Endothelial cell of umbilical vein (primary cell): ENCODE data around the gene DRD4. TPM values are rescaled to one million over a fixed set of nuclear protein-coding genes. Genes with fewer than 3 reads are reported as not detected.

Experiments used
- BruUV-seq: library from RNA; stranded (reverse); fragments of 400-500 nt; replicated peaks from 2 replicates; lab custom pipeline; 2021; lab: Mats Ljungman, UMichigan
- CTCF ChIA-PET: fragments of 300-600, 350-600 bp; sonication (Branson Sonifier 250); formaldehyde crosslinking; loops from one replicate; lab custom pipeline; 2021; ENCODE audit warnings: antibody characterized with exemption, inconsistent platforms; lab: Charles Lee
- POLR2A ChIA-PET: fragments of 300-600, 350-600 bp; sonication (Branson Sonifier 250); formaldehyde crosslinking; loops from one replicate; lab custom pipeline; 2021; ENCODE audit warnings: antibody characterized with exemption, inconsistent platforms; lab: Charles Lee
- DNase-seq: peaks from one replicate; pipeline ENCODE4 v3.0.0-alpha.2; 2011; ENCODE audit warnings: low read depth, low spot score
- FAIRE-seq: peaks from 2 replicates; lab custom pipeline; 2011; peaks lifted over from hg19 to GRCh38; lab: Jason Lieb, UNC
- H2AFZ ChIP-seq: 2 replicates; pipeline ENCODE4 v1.6.0; 2012; ENCODE audit warnings: low read depth, low read length, control low read depth, inconsistent platforms
- H3K27ac ChIP-seq: 2 replicates; pipeline ENCODE4 v1.5.1; 2011; ENCODE audit warnings: low read depth, mild to moderate bottlenecking, control low read depth, low read length, moderate library complexity; ENCODE audit not compliant: insufficient read depth
- H3K27me3 ChIP-seq, 2 experiments: 2 replicates each; pipeline versions ENCODE4 v1.6.0 to v1.6.1; 2011; ENCODE audit warnings: low read length in 2 of 2, mixed read lengths in 1 of 2; ENCODE audit not compliant: control insufficient read depth in 2 of 2, insufficient read depth in 2 of 2
- H3K36me3 ChIP-seq, 2 experiments: 2 replicates in 1 of 2; 3 replicates in 1 of 2; pipeline ENCODE4 v1.5.1; 2011; ENCODE audit warnings: low read length in 2 of 2, mild to moderate bottlenecking in 1 of 2, moderate library complexity in 1 of 2; ENCODE audit not compliant: control insufficient read depth in 2 of 2, insufficient read depth in 2 of 2; ENCODE audit errors: extremely low read depth in 1 of 2
- H3K4me1 ChIP-seq: 3 replicates; pipeline ENCODE4 v1.5.1; 2011; ENCODE audit warnings: mild to moderate bottlenecking, low read length; ENCODE audit not compliant: control insufficient read depth, insufficient read depth; ENCODE audit errors: extremely low read depth
- H3K4me2 ChIP-seq: 2 replicates; pipeline ENCODE4 v1.6.1; 2011; ENCODE audit warnings: low read length, control low read depth, mixed read lengths; ENCODE audit not compliant: insufficient read depth
- H3K4me3 ChIP-seq, 3 experiments: fragments of 200-600 bp in 1 of 3; sonication (generic), shearing (Covaris generic) in 1 of 3; replicated peaks in 1 of 3; 2 replicates each; pipeline ENCODE4 v1.5.1; 2011 to 2016; ENCODE audit warnings: control low read depth in 3 of 3, low read length in 3 of 3, mild to moderate bottlenecking in 2 of 3, inconsistent platforms in 1 of 3, low read depth in 1 of 3, moderate library complexity in 1 of 3; ENCODE audit not compliant: insufficient read depth in 1 of 3
- H3K79me2 ChIP-seq: 2 replicates; pipeline ENCODE4 v1.6.0; 2012; ENCODE audit warnings: low read length, inconsistent platforms; ENCODE audit not compliant: control insufficient read depth, insufficient read depth
- H3K9ac ChIP-seq: replicated peaks from 2 replicates; pipeline ENCODE3; 2011; ENCODE audit warnings: low read length, control low read depth; ENCODE audit not compliant: insufficient read depth; ENCODE audit errors: extremely low read depth
- H3K9me1 ChIP-seq: replicated peaks from 3 replicates; pipeline ENCODE4 v1.6.0; 2011; ENCODE audit warnings: mild to moderate bottlenecking, low read length; ENCODE audit not compliant: control insufficient read depth, insufficient read depth; ENCODE audit errors: extremely low read depth
- H3K9me3 ChIP-seq: replicated peaks from 2 replicates; pipeline ENCODE4 v1.5.1; 2012; ENCODE audit warnings: low read length, inconsistent platforms; ENCODE audit not compliant: control insufficient read depth, insufficient read depth
- H4K20me1 ChIP-seq: replicated peaks from 2 replicates; pipeline ENCODE3; 2011; ENCODE audit warnings: mild to moderate bottlenecking, low read length; ENCODE audit not compliant: control insufficient read depth, insufficient read depth; ENCODE audit errors: extremely low read depth
- CTCF ChIP-seq, 2 donors: IDR thresholded peaks; 1 replicate in 1 of 2; 2 replicates in 1 of 2; pipeline ENCODE4 v1.5.1; 2011; ENCODE audit warnings: low read length in 2 of 2, mild to moderate bottlenecking in 2 of 2, moderate library complexity in 2 of 2, control low read depth in 1 of 2, inconsistent platforms in 1 of 2, low read depth in 1 of 2; ENCODE audit not compliant: insufficient read depth in 1 of 2; ENCODE audit errors: extremely low read depth in 1 of 2
- EZH2 ChIP-seq: IDR thresholded peaks from 2 replicates; pipeline ENCODE4 v1.6.1; 2012; ENCODE audit warnings: borderline replicate concordance, low read depth, mild to moderate bottlenecking, moderate library complexity, low read length, inconsistent platforms; ENCODE audit not compliant: severe bottlenecking
- FOS ChIP-seq: IDR thresholded peaks from 2 replicates; pipeline ENCODE4 v1.6.1; 2011; ENCODE audit warnings: mild to moderate bottlenecking, low read length, moderate library complexity, borderline replicate concordance; ENCODE audit not compliant: insufficient read depth
- GATA2 ChIP-seq: IDR thresholded peaks from 2 replicates; pipeline ENCODE4 v1.7.0; 2011; ENCODE audit warnings: low read depth, mild to moderate bottlenecking, moderate library complexity, mixed read lengths, low read length; ENCODE audit not compliant: insufficient read length, insufficient read depth
- POLR2A ChIP-seq: IDR thresholded peaks from 2 replicates; pipeline ENCODE4 v1.6.1; 2012; ENCODE audit warnings: low read depth, mild to moderate bottlenecking, control low read depth, low read length
- POLR2AphosphoS5 ChIP-seq: IDR thresholded peaks from 2 replicates; pipeline ENCODE4 v1.6.1; 2012; ENCODE audit warnings: low read depth, mild to moderate bottlenecking, control low read depth, low read length, moderate library complexity; ENCODE audit not compliant: insufficient read depth
- dilution Hi-C: fragments of 300-500 bp; cut with MboI; formaldehyde crosslinking; loops from one replicate; pipeline ENCODE4 v1.15.0; 2019; ENCODE audit warnings: low sequenced_read_pairs; ENCODE audit not compliant: extremely low pct_ligation_motif_present
- intact Hi-C: fragments of 100-400 bp; cut with micrococcal nuclease; formaldehyde crosslinking; loops from one replicate; pipeline ENCODE4 v1.10.0; 2022
- polyA plus RNA-seq, 4 experiments: library from polyadenylated mRNA; depleted of rRNA in 3 of 4; stranded (reverse) in 3 of 4; unstranded in 1 of 4; fragments of >200 nt; gene quantifications; 2 replicates each; pipeline versions ENCODE4 v1.2.1 to v1.2.3, GENCODE V29; 2011 to 2012; ENCODE audit warnings: missing spikeins in 1 of 4
- total RNA-seq: library from RNA; stranded (reverse); gene quantifications from 2 replicates; pipeline ENCODE4 v1.2.3, GENCODE V29; 2021
- TF ChIP-seq, protein P1 (sequence below): IDR thresholded peaks from 2 replicates; pipeline ENCODE4 v1.6.1; 2011; ENCODE audit not compliant: insufficient read depth, insufficient read length

The DRD4 gene
- total and polyA plus RNA-seq, 2 donors (not counting 3 experiments of a cell fraction or from before 2014, with no cell fraction given), result 0.24 TPM; not detected in 1

- H2AFZ ChIP-seq, result no peak overlapping the region
- no peak for DNase-seq
- H3K4me1 ChIP-seq, result no peaks in the 10 kb centered on the region
- H3K27ac ChIP-seq, result no peak overlapping the region
- TF ChIP-seq POLR2A (no peak), CTCF (IDR thresholded peaks at IDR 0.05; ENCODE audit: extremely low read depth in 1 of 2, insufficient read depth in 1 of 2, low read depth in 1 of 2, low read length in 2 of 2) (no peak), FOS (no peak), POLR2AphosphoS5 (no peak), EZH2 (no peak), GATA2 (no peak)
- TF ChIP-seq, protein P1, sequence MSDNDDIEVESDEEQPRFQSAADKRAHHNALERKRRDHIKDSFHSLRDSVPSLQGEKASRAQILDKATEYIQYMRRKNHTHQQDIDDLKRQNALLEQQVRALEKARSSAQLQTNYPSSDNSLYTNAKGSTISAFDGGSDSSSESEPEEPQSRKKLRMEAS, result no peak
- H3K4me2 ChIP-seq, result no peak overlapping the region
- CTCF ChIA-PET, result no interaction called here
- intact Hi-C loops (no loop called here), dilution Hi-C loops (no loop called here)
- no TSS peak for BruUV-seq
- no peaks in the 10 kb centered on the region for H3K9me1 ChIP-seq
- no peak overlapping the region for H3K4me3 ChIP-seq
- H3K79me2 ChIP-seq, result no peaks in the 10 kb centered on the region
- no peaks in the 10 kb centered on the region for H3K9me3 ChIP-seq
- no peak overlapping the region for H3K9ac ChIP-seq
- no peaks in the 10 kb centered on the region for H4K20me1 ChIP-seq
- H3K27me3 ChIP-seq, result no peaks in the 10 kb centered on the region
- POLR2A ChIA-PET, result no interaction called here
- no peak for FAIRE-seq
- peaks cover 21 to 68% of the 10 kb centered on the region in 2 experiments for H3K36me3 ChIP-seq
These were observed 33.9 kb upstream of the DRD4 start for GRCh38 chr11:603154-603553.
